IPS-15b (cell line): ENCODE results near the gene ANO4.
"Not testable (repeated sequence)": the region's sequence is repeated elsewhere in the genome, so short reads cannot be mapped to it uniquely, and the experiment has no call there.

Experiments
- H3K27me3 ChIP-seq: one replicate; pipeline ENCODE4 v1.6.1; 2013; ENCODE audit warnings: low read length; ENCODE audit not compliant: control insufficient read depth, insufficient read depth
- H3K36me3 ChIP-seq: one replicate; pipeline ENCODE4 v1.6.1; 2013; ENCODE audit warnings: low read length; ENCODE audit not compliant: control insufficient read depth, insufficient read depth
- H3K4me1 ChIP-seq: one replicate; pipeline ENCODE4 v1.6.1; 2013; ENCODE audit warnings: mild to moderate bottlenecking, low read length; ENCODE audit not compliant: control insufficient read depth, insufficient read depth
- H3K4me3 ChIP-seq: one replicate; pipeline ENCODE4 v1.5.1; 2013; ENCODE audit warnings: low read depth, low read length
- H3K9ac ChIP-seq: one replicate; pipeline ENCODE4 v1.6.1; 2013; ENCODE audit warnings: low read depth, mild to moderate bottlenecking, low read length
- H3K9me3 ChIP-seq: one replicate; pipeline ENCODE4 v1.6.1; 2013; ENCODE audit warnings: mild to moderate bottlenecking, low read length; ENCODE audit not compliant: control insufficient read depth, insufficient read depth

ANO4 gene

GRCh38 chr12:101127521-101128219 is 333.1 kb downstream of the ANO4 start:
- Histone ChIP-seq H3K4me1 (no peaks in the 10 kb centered on the region), H3K9ac (no peak overlapping the region), H3K4me3 (no peak overlapping the region), H3K27me3 (no peaks in the 10 kb centered on the region), H3K9me3 (no peaks in the 10 kb centered on the region), H3K36me3 (no peaks in the 10 kb centered on the region)

- H3K9ac ChIP-seq, H3K9me3 ChIP-seq, H3K36me3 ChIP-seq, H3K27me3 ChIP-seq, H3K4me1 ChIP-seq: not testable (repeated sequence)
- H3K4me3 ChIP-seq: peak overlapping the region; percentile 60
These were observed 351.3 kb downstream of the ANO4 start for GRCh38 chr12:101145777-101146431.

GRCh38 chr12:101165319-101165718 is 370.7 kb downstream of the ANO4 start:
- H3K4me3 ChIP-seq: no peak overlapping the region
- no peaks in the 10 kb centered on the region for H3K27me3 ChIP-seq
- H3K36me3 ChIP-seq: no peaks in the 10 kb centered on the region
- no peaks in the 10 kb centered on the region for H3K9me3 ChIP-seq
- H3K4me1 ChIP-seq: no peaks in the 10 kb centered on the region
- no peak overlapping the region for H3K9ac ChIP-seq

GRCh38 chr12:101166866-101167265 is 372.3 kb downstream of the ANO4 start:
- H3K4me1 ChIP-seq: no peaks in the 10 kb centered on the region
- no peak overlapping the region for H3K9ac ChIP-seq
- no peaks in the 10 kb centered on the region for H3K27me3 ChIP-seq
- H3K36me3 ChIP-seq: no peaks in the 10 kb centered on the region
- no peaks in the 10 kb centered on the region for H3K9me3 ChIP-seq
- no peak overlapping the region for H3K4me3 ChIP-seq

- H3K4me3 ChIP-seq: no peak overlapping the region
- H3K9ac ChIP-seq: no peak overlapping the region
- H3K27me3 ChIP-seq: no peaks in the 10 kb centered on the region
- no peaks in the 10 kb centered on the region for H3K9me3 ChIP-seq
- no peaks in the 10 kb centered on the region for H3K4me1 ChIP-seq
- H3K36me3 ChIP-seq: no peaks in the 10 kb centered on the region
These were observed 373.4 kb downstream of the ANO4 start for GRCh38 chr12:101168001-101168400.

GRCh38 chr12:101172316-101172715 is 377.7 kb downstream of the ANO4 start:
- Histone ChIP-seq H3K4me3 (no peak overlapping the region), H3K9me3 (no peaks in the 10 kb centered on the region), H3K4me1 (no peaks in the 10 kb centered on the region), H3K36me3 (no peaks in the 10 kb centered on the region), H3K9ac (no peak overlapping the region), H3K27me3 (no peaks in the 10 kb centered on the region)

GRCh38 chr12:101173197-101173749 is 378.7 kb downstream of the ANO4 start:
- H3K27me3 ChIP-seq: no peaks in the 10 kb centered on the region
- H3K9me3 ChIP-seq: no peaks in the 10 kb centered on the region
- no peak overlapping the region for H3K9ac ChIP-seq
- no peaks in the 10 kb centered on the region for H3K36me3 ChIP-seq
- no peaks in the 10 kb centered on the region for H3K4me1 ChIP-seq
- no peak overlapping the region for H3K4me3 ChIP-seq

- Histone ChIP-seq H3K9ac (no peak overlapping the region), H3K36me3 (no peaks in the 10 kb centered on the region), H3K4me1 (no peaks in the 10 kb centered on the region), H3K9me3 (no peaks in the 10 kb centered on the region), H3K27me3 (no peaks in the 10 kb centered on the region), H3K4me3 (no peak overlapping the region)
These were observed 380.0 kb downstream of the ANO4 start for GRCh38 chr12:101174541-101174940.
